K562 (cell line): ENCODE data around the gene KCNK6. TPM values are rescaled to one million over a fixed set of nuclear protein-coding genes. Genes with fewer than 3 reads are reported as not detected.

Experiments used
- ATF1 ChIP-seq, 2 experiments: fragments of 450-650 bp in 1 of 2; IDR thresholded peaks; 2 replicates each; pipeline ENCODE4 v1.6.1; 2016; ENCODE audit warnings: missing compliant biosample characterization in 1 of 2, missing genetic modification characterization in 1 of 2
- CC2D1A ChIP-seq: fragments of 450-650 bp; IDR thresholded peaks from 2 replicates; pipeline ENCODE4 v1.6.1; 2017; ENCODE audit warnings: mild to moderate bottlenecking
- CTCFL ChIP-seq: IDR thresholded peaks from 2 replicates; pipeline ENCODE4 v1.6.1; 2011; ENCODE audit warnings: borderline replicate concordance, low read depth, mild to moderate bottlenecking, moderate library complexity, low read length; ENCODE audit not compliant: insufficient read depth, poor library complexity, severe bottlenecking
- CXXC5 ChIP-seq: fragments of 250-450 bp; sonication (Bioruptor Pico); IDR thresholded peaks from 2 replicates; pipeline ENCODE4 v1.8.0; 2022; ENCODE audit warnings: inconsistent platforms, mild to moderate bottlenecking, moderate library complexity
- EZH2 ChIP-seq: IDR thresholded peaks from 2 replicates; pipeline ENCODE4 v1.6.1; 2012; ENCODE audit warnings: low read depth, mild to moderate bottlenecking, inconsistent platforms, low read length, borderline replicate concordance
- GABPA ChIP-seq: fragments of 200-800 bp; sonication (Bioruptor generic); conservative IDR thresholded peaks from 2 replicates; pipeline ENCODE4 v1.6.1; 2016; ENCODE audit warnings: low read depth, missing genetic modification characterization, missing compliant biosample characterization
- HDAC2 ChIP-seq: fragments of 450-650 bp; IDR thresholded peaks from 2 replicates; pipeline ENCODE4 v1.6.1; 2016; ENCODE audit warnings: mild to moderate bottlenecking
- HMGN3 ChIP-seq: IDR thresholded peaks from 2 replicates; pipeline ENCODE4 v1.6.1; 2011; ENCODE audit warnings: borderline replicate concordance, low read depth, mild to moderate bottlenecking, mixed read lengths, low read length; ENCODE audit not compliant: insufficient read length; ENCODE audit errors: extremely low read depth
- MEIS2 ChIP-seq: fragments of 450-650 bp; IDR thresholded peaks from 2 replicates; pipeline ENCODE4 v1.6.1; 2014; ENCODE audit warnings: mild to moderate bottlenecking; ENCODE audit not compliant: partially characterized antibody
- PKNOX1 ChIP-seq: fragments of 450-650 bp; IDR thresholded peaks from 2 replicates; pipeline ENCODE4 v1.6.1; 2016
- RB1 ChIP-seq: fragments of 450-650 bp; IDR thresholded peaks from 2 replicates; pipeline ENCODE4 v1.6.1; 2017; ENCODE audit warnings: low read depth, mild to moderate bottlenecking
- SRF ChIP-seq, 2 experiments: fragments of 250-450, 450-650 bp in 1 of 2; sonication (Bioruptor Pico) in 1 of 2; sonication (generic) in 1 of 2; formaldehyde crosslinking; IDR thresholded peaks; 2 replicates each; pipeline versions ENCODE4 v1.5.0 to v1.5.1; 2020 to 2022; ENCODE audit warnings: mild to moderate bottlenecking in 1 of 2, missing genetic modification reagents in 1 of 2
- TRIM24 ChIP-seq, 2 experiments: fragments of 450-650 bp; IDR thresholded peaks; 2 replicates each; pipeline ENCODE4 v1.6.1; 2016
- ZNF121 ChIP-seq: sonication (generic); formaldehyde crosslinking; conservative IDR thresholded peaks from 2 replicates; pipeline ENCODE4 v1.8.0; 2022; ENCODE audit warnings: missing genetic modification reagents
- ZNF24 ChIP-seq: fragments of 450-650 bp; IDR thresholded peaks from 2 replicates; pipeline ENCODE4 v1.6.1; 2016
- polyA plus RNA-seq, 8 experiments: library from polyadenylated mRNA; depleted of rRNA in 4 of 8; stranded (reverse) in 5 of 8; unstranded in 3 of 8; fragments of >200 nt; fragmentation: Nextera tagmentation in 2 of 8; fragmentation: Illumina TruSeq in 1 of 8; extraction: Ambion mirVana in 2 of 8; extraction: Trizol in 1 of 8; gene quantifications; 2 replicates each; pipeline versions ENCODE4 v1.2.1 to v1.2.3, GENCODE V29; 2011 to 2014; ENCODE audit warnings: inconsistent platforms in 1 of 8, missing spikeins in 1 of 8
- total RNA-seq, 7 experiments: library from RNA; depleted of rRNA in 6 of 7; stranded (reverse); fragments of >200 nt in 6 of 7; fragmentation: Illumina TruSeq in 2 of 7; extraction: Trizol in 2 of 7; gene quantifications; 2 replicates each; pipeline versions ENCODE4 v1.2.1 to v1.2.3, GENCODE V29; 2011 to 2021; ENCODE audit warnings: low replicate concordance in 1 of 7
- TF ChIP-seq, protein P1 (sequence below): fragments of 450-650 bp; conservative IDR thresholded peaks from 2 replicates; pipeline ENCODE4 v1.6.1; 2016; ENCODE audit warnings: missing genetic modification characterization, low read depth, mild to moderate bottlenecking, control low read depth, missing compliant biosample characterization
- TF ChIP-seq, protein P2 (sequence below): fragments of 250-450 bp; sonication (Bioruptor Pico); IDR thresholded peaks from 2 replicates; pipeline ENCODE4 v1.4.0; 2020
- TF ChIP-seq, protein P3 (sequence below), 2 experiments: IDR thresholded peaks; 2 replicates each; pipeline ENCODE4 v1.6.1; 2011; ENCODE audit warnings: borderline replicate concordance in 1 of 2, control low read depth in 1 of 2, low read depth in 1 of 2, low read length in 1 of 2, mild to moderate bottlenecking in 1 of 2, mixed read lengths in 1 of 2, moderate library complexity in 1 of 2; ENCODE audit not compliant: insufficient read depth in 1 of 2, insufficient read length in 1 of 2, poor library complexity in 1 of 2, severe bottlenecking in 1 of 2; ENCODE audit errors: extremely low read depth in 1 of 2

KCNK6 gene
- total and polyA plus RNA-seq, 9 of the 15 experiments (the other 6 are each of a cell fraction or from before 2014, with no cell fraction given): 0.05 to 0.42 (median 0.15) TPM

GRCh38 chr19:38362076-38362945 is 42.7 kb downstream of the KCNK6 start (continued):
- TF ChIP-seq, protein P1, sequence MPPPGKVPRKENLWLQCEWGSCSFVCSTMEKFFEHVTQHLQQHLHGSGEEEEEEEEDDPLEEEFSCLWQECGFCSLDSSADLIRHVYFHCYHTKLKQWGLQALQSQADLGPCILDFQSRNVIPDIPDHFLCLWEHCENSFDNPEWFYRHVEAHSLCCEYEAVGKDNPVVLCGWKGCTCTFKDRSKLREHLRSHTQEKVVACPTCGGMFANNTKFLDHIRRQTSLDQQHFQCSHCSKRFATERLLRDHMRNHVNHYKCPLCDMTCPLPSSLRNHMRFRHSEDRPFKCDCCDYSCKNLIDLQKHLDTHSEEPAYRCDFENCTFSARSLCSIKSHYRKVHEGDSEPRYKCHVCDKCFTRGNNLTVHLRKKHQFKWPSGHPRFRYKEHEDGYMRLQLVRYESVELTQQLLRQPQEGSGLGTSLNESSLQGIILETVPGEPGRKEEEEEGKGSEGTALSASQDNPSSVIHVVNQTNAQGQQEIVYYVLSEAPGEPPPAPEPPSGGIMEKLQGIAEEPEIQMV (tag): peak; percentile 89
- TF ChIP-seq TRIM24 (IDR thresholded peaks at IDR 0.05) (0 out of 4 replicates have a peak, but pooled peaks of 1 of the 2 experiments have one; percentile 12), CC2D1A (peak; percentile 48; the same call in 1 of the 2 replicates), MEIS2 (peak; percentile 43), HMGN3 (peak; percentile 15), CXXC5 (CRISPR knock-in tag) (peak; percentile 39; the same call in 1 of the 2 replicates), ZNF121 (CRISPR knock-in tag) (no peak), HDAC2 (peak; percentile 31; the same call in 1 of the 2 replicates), EZH2 (no peak), GABPA (tag) (peak; percentile 44; the same call in 1 of the 2 replicates), SRF (CRISPR knock-in tag; IDR thresholded peaks at IDR 0.05) (0 out of 4 replicates have a peak, but pooled peaks of 1 of the 2 experiments have one; percentile 12), PKNOX1 (peak; percentile 23; the same call in 1 of the 2 replicates), CTCFL (peak; percentile 20), RB1 (peak; percentile 17; the same call in 1 of the 2 replicates), ZNF24 (no peak), ATF1 (CRISPR knock-in tag; IDR thresholded peaks at IDR 0.05) (no peak), ATF1 (tag; IDR thresholded peaks at IDR 0.05) (peak; percentile 26; the same call in 1 of the 2 replicates)
- TF ChIP-seq, protein P2, sequence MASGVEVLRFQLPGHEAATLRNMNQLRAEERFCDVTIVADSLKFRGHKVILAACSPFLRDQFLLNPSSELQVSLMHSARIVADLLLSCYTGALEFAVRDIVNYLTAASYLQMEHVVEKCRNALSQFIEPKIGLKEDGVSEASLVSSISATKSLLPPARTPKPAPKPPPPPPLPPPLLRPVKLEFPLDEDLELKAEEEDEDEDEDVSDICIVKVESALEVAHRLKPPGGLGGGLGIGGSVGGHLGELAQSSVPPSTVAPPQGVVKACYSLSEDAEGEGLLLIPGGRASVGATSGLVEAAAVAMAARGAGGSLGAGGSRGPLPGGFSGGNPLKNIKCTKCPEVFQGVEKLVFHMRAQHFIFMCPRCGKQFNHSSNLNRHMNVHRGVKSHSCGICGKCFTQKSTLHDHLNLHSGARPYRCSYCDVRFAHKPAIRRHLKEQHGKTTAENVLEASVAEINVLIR (CRISPR knock-in tag): no peak
- TF ChIP-seq, protein P3, sequence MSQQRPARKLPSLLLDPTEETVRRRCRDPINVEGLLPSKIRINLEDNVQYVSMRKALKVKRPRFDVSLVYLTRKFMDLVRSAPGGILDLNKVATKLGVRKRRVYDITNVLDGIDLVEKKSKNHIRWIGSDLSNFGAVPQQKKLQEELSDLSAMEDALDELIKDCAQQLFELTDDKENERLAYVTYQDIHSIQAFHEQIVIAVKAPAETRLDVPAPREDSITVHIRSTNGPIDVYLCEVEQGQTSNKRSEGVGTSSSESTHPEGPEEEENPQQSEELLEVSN (IDR thresholded peaks at IDR 0.05; ENCODE audit: borderline replicate concordance in 1 of 2, extremely low read depth in 1 of 2, insufficient read depth in 1 of 2, insufficient read length in 1 of 2, low read depth in 1 of 2, low read length in 1 of 2, poor library complexity in 1 of 2, severe bottlenecking in 1 of 2): peak in 1 of 2 experiments; percentile 43
